SW480 (cell line): ENCODE results near the gene PTPN11.
"Not testable (repeated sequence)": the region's sequence is repeated elsewhere in the genome, so short reads cannot be mapped to it uniquely, and the experiment has no call there.

Source experiments
- DNase-seq: peaks from one replicate; pipeline ENCODE4 v3.0.0-alpha.2; 2016; ENCODE audit warnings: low spot score

PTPN11 gene

DNA sequence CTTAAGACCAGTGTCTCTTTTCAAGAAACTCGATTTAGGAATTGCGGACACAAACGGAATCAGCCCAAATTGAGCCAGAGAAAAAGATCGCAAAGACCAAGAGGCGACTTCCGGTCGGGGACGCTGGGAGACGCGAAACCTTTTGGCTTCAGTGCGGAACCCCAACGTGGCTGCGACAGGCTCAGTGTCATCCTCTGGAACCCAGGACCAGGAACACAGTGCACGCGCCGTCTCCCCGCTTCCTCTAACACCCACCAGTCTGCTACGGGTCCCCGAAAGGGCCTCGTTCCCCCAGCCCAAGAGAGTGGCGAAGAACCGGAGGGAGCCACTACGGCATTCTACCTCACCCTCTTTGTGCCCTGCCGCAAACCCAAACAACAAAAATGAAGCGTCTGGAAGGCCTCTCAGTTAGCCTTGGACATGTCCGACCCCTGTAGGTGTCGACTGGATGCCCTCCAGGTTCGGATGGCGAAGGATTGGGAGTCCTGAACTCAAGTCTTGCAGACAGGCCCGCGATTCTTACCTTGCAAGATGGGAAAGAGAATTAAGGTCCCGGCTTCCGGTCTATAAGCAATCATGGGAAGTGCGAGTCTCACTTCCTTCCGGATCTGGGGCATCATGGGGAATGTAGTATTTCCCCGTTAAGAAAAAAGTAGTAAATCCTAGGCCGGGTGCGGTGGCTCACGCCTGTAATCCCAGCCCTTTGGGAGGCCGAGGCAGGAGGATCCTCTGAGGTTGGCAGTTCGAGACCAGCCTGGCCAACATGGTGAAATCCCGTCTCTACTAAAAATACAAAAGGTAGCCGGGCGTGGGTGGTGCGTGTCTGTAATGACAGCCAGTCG, 9.5 kb upstream of the PTPN11 start, which contains the start of gene RPL6:
Gene RPL6 (minus strand): TSS at position 542 of the 842 bp plus-strand sequence. CDS start 949 bp downstream, outside the sequence.
- DNase-seq = peak; percentile 93

DNA sequence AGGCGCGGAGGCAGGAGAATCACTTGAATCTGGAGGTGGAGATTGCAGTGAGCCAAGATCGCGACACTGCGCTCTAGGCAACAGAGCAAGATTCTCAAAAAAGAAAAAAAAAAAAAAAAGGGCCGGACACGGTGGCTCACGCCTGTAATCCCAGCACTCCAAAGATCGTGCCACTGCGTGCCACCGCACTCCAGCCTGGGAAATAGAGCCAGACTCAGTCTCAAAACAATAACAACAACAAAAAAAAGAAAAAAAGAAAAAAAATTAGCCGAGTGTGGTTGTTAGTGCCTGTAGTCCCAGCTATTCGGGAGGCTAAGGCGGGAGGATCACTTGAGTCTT, 8.9 kb upstream of the PTPN11 start:
- no peak for DNase-seq

DNA sequence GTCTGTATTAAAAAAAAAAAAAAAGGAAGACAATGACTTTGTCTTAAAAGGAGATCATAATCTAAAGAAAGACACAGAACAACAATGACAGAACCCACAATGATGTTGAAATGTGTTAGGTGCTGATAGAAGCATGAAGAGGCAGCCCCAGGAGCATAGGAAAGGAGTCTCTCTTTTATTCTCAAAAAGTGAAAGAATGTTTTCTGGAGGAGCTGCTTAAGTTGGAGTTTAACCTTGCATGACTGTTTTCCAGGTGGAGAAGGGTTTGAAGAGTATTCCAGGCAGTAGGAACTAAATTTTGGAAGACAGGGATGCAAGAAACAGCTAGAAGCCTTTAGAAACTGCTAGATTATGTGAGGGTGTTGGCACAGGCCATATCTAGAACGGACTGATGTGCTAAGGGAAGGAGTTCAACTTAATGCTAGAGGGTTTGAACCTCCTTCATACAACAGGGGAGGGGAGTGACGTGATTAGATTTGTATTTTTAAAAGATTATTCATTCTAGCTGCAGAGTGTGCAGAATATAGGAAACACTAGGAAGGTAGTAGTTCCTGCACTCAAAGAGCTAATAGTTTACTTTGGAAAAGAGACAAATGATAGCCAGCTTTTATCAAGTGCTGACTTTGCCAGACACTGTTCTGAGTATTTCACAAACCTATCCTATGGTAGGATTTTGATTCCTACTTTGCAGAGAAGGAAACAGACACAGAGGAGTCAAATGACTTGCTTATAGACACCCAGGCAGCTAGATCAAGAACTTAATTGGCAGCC, 4.7 kb upstream of the PTPN11 start:
- no peak for DNase-seq

DNA sequence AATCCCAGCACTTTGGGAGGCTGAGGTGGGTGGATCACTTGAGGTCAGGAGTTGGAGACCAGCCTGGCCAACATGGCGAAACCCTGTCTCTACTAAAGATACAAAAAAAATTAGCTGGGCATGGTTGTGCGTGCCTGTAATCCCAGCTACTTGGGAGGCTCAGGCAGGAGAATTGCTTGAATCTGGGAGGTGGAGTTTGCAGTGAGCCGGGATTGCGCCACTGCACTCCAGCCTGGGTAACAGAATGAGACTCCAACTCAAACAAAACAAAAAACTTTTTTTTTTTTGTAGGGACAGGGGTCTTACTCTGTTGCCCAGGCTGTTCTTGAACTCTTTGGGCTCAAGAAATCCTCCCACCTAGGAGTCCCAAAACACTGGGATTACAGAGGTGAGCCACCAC, 3.3 kb upstream of the PTPN11 start:
- not testable (repeated sequence) for DNase-seq

DNA sequence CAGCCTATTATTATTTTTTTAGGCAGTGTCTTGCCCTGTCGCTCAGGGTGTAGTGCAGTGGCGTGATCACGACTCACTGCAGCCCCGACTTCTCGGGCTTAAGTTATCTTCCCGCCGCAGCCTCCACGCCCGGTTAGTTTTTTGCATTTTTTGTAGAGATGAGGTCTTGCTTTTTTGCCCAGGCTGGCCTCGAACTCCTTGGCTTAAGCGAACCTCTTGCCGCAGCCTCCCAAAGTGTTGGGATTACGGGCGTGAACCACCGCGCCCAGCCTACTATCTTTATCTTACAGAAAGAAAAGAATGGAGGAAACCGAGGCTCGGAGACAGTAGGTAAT, 507 bp upstream of the PTPN11 start:
- DNase-seq = no peak

DNA sequence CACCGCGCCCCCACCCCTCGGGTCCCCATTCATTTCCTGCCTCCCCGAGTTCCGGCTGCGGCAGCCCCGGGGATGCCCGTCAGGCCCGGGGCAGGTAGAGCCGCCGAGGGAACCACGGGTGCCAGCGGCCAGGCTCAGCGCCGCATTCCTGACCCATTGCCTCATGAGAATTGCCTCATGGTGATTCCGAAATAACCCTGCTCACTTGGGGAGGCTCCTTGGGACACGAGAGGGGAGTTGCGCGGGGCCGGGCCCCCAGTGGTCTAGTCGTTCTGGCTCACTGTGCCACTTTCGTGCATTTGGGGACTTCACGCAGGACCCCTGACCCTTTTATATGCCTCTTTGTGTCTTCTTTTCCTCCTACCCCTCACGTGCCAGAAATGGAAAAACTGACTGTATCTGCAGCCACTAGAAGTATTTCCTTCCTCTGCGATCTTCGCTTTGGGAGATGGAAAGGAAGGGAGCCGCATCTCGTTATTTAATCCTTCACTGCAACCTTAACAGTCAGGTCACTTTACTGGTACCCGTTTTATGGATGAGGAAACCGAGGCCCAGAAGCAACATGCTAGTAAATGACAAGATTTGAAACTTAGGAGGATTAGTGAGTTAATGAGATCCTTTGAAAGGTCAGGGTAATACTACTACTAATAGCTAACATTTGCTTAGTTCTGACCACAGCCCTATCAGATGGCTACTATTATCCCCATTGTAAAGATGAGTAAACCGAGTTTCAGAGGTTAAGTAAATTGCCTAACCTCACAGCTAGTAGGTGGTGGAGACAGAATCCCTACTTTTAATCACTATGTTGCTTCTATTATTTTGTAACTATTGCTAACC, 768 bp downstream of the PTPN11 start:
- peak; percentile 66 for DNase-seq

DNA sequence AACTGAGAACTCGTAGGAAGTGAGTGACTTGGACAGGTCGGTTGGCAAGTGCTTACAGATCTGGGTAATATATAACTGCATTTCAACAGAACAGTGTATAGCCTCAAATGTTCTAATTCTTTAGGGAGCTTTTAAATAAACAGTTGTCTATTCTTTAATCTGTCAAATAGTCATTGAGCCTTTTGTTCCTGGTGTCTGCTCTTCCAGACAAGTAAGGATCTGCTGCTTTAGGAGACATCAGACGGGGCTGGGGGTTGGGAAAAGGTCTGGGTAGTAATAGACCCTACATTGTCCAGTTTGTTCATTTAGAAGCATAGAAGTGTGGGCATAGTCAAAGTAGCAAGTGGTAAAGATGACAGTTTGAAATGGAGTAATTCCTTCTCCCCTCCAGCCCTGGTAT, 2.0 kb downstream of the PTPN11 start:
- no peak for DNase-seq

DNA sequence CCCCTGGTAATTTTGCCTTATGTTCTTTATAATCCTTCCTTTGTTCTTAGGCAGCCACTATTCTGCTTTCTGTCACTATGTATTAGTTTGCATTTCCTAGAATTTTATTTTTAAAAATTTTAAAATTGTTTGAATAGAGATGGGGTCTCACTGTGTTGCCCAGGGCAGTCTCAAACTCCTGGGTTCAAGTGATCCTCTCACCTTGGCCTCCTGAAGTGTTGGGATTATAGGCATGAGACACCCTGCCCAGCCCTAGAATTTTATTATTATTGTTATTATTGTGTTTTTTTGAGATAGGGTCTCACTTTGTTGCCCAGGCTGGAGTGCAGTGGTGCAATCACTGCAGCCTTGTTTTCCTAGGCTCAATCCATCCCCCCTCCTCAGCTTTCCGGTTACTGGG, 2.6 kb downstream of the PTPN11 start:
- no peak for DNase-seq

DNA sequence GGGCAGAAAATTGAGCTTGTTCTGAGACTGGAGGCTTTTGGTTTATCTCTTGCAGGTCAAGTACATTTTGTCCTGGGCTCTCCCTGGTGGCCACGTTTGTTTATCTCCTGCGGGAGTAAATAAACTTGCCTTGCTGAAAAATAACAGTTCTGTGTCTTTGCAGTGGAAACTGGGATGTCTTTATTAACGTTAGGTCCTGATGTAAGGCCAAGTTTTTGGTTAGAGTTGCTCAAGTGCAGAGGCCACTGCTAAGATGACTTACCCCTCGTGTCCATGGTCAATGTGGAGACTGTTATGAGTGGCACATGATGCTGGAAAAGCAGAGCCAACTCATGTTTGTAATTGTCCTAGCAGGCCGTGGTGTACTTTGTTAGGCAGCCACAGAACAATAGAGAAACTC, 3.8 kb downstream of the PTPN11 start:
- no peak for DNase-seq

DNA sequence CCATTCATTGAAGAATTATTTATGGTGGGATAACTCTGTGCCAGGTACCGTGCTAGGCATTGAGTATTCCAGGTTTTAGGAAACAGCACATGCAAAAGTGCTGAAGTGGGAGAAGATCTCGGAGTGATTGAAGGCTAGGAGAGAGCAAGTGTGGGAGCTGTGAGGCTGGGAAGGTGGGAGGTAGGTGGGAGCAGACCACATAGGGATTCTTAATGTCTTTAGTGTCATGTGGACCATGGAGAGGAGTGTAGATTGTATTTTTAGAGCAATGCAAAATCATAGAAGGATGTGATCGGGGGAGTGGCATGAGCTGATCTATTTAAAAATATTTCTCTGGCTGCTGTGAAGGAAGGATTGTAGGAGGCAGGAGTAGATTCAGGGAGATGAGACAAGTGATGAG, 5.4 kb downstream of the PTPN11 start:
- no peak for DNase-seq

DNA sequence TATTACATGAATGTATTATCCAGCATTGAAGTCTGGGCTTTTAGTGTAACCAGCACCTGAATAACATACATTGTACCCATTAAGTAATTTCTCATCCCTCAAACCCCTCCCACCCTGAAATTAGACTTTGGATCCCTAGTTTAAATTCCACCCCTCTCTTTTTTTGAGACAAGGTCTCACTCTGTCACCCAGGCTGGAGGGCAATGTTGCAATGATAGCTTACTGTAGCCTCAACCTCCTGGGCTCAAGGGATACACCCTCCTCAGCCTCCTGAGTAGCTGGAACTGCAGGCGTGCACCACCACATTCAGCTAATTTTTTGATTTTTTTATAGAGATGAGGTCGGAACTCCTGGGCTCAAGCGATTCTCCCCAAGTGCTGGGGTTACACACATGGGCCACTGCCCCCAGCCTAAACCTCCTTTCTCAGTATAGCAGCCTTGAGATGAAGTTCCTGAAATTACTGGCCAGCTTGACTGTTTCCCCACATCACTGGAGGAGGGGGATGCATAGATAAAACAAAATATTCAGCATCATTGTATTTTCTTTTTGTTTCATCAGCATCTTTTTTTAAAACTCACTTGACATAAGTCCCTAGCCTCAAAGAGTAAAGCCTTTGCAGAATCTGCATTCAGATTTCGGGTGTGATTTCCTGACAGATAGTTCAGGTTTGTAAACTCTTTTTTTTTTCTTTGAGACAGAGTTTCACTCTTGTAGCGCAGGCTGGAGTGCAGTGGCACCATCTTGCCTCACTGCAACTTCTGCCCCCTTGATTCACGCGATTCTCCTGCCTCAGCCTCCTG, 7.0 kb downstream of the PTPN11 start:
- no peak for DNase-seq

DNA sequence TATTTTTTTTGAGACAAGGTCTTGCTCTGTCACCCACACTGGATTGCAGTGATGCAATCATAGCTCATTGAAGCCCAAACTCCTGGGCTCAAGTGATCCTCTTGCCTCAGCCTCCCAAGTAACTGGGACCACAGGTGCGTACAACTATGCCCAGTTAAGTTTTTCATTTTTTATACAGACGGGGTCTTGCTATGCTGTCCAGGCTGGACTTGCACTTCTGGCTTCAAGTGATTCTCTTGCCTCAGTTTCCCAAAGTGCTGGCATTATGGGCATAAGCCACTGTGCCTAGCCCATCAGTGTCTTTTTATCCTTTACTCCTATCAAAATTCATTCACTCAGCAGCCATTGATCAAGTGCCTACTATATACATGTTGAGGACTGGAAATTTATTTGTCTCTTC, 9.0 kb downstream of the PTPN11 start:
- DNase-seq = no peak

DNA sequence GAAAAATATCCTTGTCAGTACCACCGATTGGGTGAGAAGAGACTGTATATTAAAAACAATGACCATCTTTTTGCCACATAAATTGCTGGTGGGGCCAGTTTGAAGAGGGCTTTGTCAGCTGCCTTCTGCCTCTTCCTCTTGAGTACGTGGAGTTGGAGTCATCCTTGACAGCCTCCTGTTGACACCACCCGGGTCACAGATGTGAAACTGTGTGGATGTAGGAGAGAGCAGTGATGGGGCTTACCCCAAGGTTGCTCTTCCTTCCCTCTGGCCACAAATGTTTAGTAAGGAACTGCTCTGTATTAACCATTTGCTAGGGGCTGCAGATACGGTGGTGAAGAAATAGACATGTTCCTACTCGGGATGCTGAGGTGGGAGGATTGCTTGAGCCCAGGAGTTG, 12.2 kb downstream of the PTPN11 start:
- no peak for DNase-seq

DNA sequence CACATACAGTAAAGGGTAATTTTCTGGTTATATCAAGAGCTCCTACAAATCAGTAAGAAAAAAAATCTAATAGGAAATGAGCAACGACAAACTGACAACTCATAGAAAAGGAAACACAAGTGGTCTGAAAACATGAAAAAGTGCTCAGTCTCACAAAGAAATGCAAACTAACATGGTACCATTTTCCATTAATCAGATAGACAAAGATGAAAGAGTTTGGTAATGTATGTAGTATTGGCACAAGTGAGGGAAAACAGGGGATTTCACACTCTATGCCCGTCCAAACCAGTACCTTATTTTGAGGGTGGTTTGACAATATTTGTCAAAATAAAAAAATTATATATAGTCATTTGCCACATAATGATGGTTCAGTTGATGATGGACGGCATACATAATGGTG, 13.2 kb downstream of the PTPN11 start:
- DNase-seq = no peak

DNA sequence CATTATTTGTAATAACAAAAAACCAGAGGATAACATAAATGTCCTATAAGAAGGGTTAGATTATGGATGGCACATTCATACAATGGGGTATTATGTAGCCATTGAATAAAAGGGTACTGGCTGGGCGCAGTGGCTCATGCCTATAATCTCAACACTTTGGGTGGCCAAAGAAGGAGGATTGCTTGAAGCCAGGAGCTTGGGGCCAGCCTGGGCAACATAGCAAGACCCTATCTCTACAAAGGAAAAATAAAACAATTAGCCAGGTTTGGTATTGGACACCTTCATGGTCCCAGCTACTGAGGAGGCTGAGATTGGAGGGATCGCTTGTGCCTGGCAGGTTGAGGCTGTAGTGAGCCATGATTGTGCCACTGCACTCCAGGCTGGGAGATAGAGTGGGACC, 14.8 kb downstream of the PTPN11 start:
- DNase-seq = no peak

DNA sequence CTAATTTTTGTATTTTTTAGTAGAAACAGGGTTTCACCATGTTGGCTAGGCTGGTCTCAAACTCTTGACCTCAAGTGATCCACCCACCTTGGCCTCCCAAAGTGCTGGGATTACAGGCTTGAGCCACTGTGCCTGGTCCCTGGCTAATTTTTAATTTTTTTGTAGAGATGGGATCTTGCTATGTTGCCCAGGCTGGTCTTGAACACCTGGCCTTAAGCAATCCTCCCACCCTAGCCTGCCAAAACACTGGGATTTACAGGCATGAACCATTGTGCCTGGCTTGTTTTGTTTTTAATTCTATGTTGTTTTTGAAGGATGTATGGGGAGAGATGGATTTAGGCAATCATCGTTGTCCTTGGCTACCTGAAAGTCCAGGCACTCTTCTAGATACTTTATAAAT, 19.9 kb downstream of the PTPN11 start:
- DNase-seq = not testable (repeated sequence)

DNA sequence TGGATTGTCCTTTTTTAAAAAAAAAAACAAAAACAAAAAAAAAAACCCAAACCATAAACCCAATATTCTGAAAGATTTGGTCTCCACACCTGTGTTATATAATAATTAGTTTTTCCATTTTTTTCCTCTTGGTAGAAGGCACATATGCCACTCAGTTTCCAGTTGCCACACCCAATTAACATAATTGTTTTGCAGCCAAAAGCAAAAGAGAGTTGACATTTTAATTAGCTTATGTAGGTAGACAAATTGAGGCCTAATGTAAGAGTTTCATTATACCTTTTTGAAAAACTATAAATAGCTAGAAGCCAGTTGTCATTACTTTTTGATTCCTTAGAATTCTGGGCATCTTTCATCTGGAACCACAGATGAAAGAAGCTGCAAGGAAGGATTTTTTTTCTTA, 21.0 kb downstream of the PTPN11 start:
- DNase-seq = no peak

DNA sequence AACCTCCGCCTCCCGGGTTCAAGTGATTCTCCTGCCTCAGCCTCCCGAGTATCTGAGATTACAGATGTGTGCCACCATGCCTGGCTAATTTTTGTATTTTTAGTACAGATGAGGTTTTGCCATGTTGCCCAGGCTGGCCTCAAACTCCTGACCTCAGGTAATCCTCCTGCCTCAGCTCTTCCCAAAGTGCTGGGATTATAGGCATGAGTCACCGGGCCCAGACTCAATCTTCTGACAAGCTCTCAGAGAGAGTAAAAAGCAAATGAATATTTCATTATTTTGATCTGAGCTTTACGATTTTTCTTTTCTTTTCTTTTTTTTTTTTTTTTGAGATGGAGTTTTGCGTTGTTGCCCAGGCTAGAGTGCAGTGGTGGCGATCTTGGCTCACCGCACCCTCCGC, 21.9 kb downstream of the PTPN11 start:
- DNase-seq = not testable (repeated sequence)

DNA sequence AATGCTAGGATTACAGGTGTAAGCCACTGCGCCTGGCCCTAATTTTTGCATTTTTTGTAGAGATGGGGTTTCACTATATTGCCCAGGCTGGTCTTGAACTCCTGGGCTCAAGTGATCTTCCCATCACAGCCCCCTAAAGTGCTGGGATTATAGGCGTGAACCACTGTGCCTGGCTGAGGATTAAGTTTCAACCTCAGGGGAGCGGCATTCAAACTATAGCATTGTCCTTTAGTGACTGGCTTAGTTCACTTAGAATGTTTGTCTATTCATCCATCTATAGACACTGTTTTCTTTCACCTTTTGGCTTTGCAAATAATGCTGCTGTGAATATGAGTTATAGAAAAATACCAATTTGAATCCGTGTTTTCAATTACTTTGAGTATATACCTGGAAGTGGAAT, 25.2 kb downstream of the PTPN11 start:
- DNase-seq = no peak

DNA sequence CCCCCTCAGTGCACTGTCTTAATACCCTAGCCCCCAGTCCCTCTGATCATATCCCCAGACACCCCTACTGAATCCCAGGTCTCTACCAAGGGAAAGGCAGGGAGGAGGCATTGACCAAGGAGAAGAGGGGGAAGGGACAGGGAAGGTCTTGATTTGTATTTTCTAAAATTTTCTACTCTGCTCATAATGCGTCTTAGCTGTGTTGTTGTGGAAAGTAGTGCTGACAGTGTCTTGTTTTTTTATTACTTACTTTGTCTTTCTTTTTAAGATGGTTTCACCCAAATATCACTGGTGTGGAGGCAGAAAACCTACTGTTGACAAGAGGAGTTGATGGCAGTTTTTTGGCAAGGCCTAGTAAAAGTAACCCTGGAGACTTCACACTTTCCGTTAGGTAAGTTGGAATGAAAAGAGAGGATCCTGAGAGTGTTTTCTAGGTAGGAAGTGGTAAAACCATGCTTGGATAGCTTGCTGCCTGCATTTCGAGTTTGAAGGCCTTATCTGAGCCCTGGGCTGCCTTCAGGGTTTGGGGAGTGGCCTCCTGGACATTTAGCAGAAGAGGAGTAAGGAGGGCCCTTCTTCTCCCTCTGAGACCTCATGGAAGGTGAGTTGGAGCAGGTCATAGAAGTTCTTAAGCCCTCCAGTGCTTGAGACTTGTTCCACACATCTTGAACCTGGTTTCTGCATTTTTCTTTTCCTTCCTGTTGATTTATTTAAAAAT, 27.4 kb downstream of the PTPN11 start:
- no peak for DNase-seq

DNA sequence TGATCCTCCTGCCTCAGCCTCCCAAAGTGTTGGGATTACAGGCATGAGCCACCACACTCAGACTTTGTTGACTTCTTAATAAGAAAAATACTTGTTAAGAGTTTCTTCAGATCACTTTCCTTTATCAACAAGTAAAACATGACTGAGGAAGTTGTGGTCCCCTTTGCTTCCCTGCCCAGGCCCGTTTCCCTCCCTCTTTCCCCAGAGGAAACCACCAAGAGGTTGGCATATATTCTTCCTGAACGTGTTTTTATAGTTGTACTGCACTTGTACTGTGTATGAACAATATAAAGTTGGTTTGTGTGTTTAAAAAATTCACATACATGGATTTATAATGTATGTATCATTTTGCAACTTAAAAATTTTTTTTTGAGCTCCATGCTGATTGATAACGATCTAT, 28.4 kb downstream of the PTPN11 start:
- no peak for DNase-seq
